LNCAP (cell line): ENCODE results near the gene SYNPO2.

Experiments
- CTCF ChIP-seq: fragments of 450-650 bp; IDR thresholded peaks from 2 replicates; pipeline ENCODE4 v1.5.1; 2017; ENCODE audit warnings: mild to moderate bottlenecking

Gene SYNPO2

DNA sequence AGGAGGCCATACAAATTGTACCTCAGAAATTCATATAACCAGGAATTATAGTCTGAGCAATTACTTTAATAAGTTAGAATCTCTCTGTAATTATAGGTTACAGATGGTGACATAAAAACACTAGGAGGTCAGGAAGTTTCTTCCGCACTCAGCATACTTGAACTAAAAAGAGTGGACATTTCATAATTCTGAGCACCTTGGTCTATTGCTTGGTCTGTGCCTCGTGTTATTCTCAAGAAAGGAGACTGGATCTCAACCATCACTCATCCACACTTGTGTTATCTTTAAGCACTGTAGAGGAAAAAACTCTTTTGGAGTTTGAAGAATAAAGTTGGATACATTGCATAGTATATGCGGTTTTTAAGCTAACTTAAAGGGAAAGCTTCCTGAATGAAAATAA lies 91.1 kb downstream of the SYNPO2 start:
- TF ChIP-seq CTCF: no peak

GRCh38 chr4:118981171-118981838 lies 92.7 kb downstream of the SYNPO2 start:
- TF ChIP-seq CTCF: no peak

DNA sequence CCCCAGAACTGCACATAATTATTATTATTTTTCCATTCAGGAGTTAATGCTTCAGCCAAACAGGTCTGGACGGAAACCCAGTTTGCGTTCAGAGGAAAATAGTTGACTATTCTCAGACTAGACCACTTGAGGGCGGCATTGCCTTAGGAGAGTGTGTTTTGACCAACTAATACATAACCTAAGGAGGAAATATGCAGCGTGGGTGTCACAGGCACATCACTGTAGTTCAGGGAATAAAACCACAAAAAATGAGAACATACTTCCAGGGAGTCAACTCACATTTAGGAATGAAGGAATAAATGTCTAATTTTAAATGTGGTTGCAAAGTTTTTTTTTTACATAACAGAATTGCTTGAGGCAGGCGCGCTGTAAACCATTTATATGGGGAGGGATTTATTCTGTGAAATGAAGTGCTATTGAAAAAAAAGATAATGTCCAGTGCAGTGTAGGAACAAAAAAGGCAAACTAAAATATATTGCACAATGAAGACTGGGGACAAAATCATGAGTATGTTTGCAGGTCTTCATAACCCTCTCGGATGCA lies 93.3 kb downstream of the SYNPO2 start:
- TF ChIP-seq CTCF: peak; percentile 67

GRCh38 chr4:118983293-118983692 lies 94.6 kb downstream of the SYNPO2 start:
- TF ChIP-seq CTCF: no peak

DNA sequence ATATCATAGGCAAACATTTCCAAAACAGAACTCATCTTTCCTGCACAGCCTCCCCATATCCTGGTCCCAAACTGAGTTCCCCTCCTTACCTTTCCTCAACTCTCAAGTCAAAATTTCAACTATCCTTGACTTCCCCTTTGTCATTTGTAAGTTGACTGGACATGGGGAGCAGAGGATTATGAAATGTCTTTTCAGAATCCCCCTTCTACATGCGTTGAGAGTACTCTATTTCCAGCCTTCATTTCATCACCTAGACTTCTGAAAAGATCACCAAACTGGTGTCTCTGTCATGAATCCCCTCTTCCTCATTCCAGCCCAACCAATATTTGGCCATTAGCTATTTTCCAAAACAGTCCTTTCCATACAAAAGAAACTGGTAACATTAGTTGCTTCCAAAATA lies 95.2 kb downstream of the SYNPO2 start:
- no peak for TF ChIP-seq CTCF

GRCh38 chr4:118985170-118986000 lies 96.7 kb downstream of the SYNPO2 start:
- no peak for TF ChIP-seq CTCF

- TF ChIP-seq CTCF: no peak
Observed at GRCh38 chr4:118987959-118988634, 99.4 kb downstream of the SYNPO2 start.
